Skeletal muscle tissue (tissue), 4 donors: ENCODE data around the gene MGAT4B. TPM values are rescaled to one million over a fixed set of nuclear protein-coding genes. Genes with fewer than 3 reads are reported as not detected.

Experiments
- H3K27ac ChIP-seq: one replicate; pipeline ENCODE4 v1.7.0; 2013; ENCODE audit warnings: mild to moderate bottlenecking, low read depth, low read length, inconsistent platforms
- H3K27me3 ChIP-seq, 3 donors: one replicate each; pipeline ENCODE4 v1.7.0; 2013; ENCODE audit warnings: low read length in 3 of 3; ENCODE audit not compliant: control insufficient read depth in 3 of 3, insufficient read depth in 3 of 3
- H3K36me3 ChIP-seq, 3 donors: one replicate each; pipeline ENCODE4 v1.7.0; 2013; ENCODE audit warnings: low read length in 3 of 3; ENCODE audit not compliant: control insufficient read depth in 3 of 3, insufficient read depth in 3 of 3
- H3K4me1 ChIP-seq, 3 donors: one replicate each; pipeline ENCODE4 v1.7.0; 2013; ENCODE audit warnings: low read length in 3 of 3, mild to moderate bottlenecking in 3 of 3; ENCODE audit not compliant: control insufficient read depth in 3 of 3, insufficient read depth in 3 of 3
- H3K4me3 ChIP-seq, 3 donors: one replicate each; pipeline ENCODE4 v1.7.0; 2013; ENCODE audit warnings: low read length in 3 of 3
- H3K9ac ChIP-seq, 3 donors: one replicate each; pipeline ENCODE4 v1.7.0; 2013; ENCODE audit warnings: low read length in 3 of 3, mild to moderate bottlenecking in 3 of 3, moderate library complexity in 2 of 3, low read depth in 1 of 3
- H3K9me3 ChIP-seq, 3 donors: one replicate each; pipeline ENCODE4 v1.7.0; 2013; ENCODE audit warnings: low read length in 3 of 3; ENCODE audit not compliant: control insufficient read depth in 3 of 3
- total RNA-seq: library from RNA; depleted of rRNA; stranded (reverse); fragments of >200 nt; gene quantifications from one replicate; pipeline ENCODE4 v1.2.3, GENCODE V29; 2014
- donor health status: Osteomylitis.

The MGAT4B gene
- total RNA-seq, 1 donor from 2014 or later = 32.4 TPM

- H3K9me3 ChIP-seq = no peaks in the 10 kb centered on the region
- no peak overlapping the region for H3K27ac ChIP-seq
- no peak overlapping the region for H3K4me3 ChIP-seq
- no peaks in the 10 kb centered on the region for H3K27me3 ChIP-seq
- peak overlapping the region in 2 of 3 donors; percentile 45 to 57 for H3K9ac ChIP-seq
- H3K36me3 ChIP-seq = peaks cover 83 to 85% (median 84%) of the 10 kb centered on the region in 3 donors
- peaks cover 16 to 54% (median 38%) of the 10 kb centered on the region in 3 donors for H3K4me1 ChIP-seq
Observed at GRCh38 chr5:179828756-179829421, 22.2 kb upstream of the MGAT4B start.

- Histone ChIP-seq H3K9me3 (no peaks in the 10 kb centered on the region), H3K27me3 (no peaks in the 10 kb centered on the region), H3K27ac (peak overlapping the region; percentile 46), H3K4me3 (no peak overlapping the region), H3K36me3 (peaks cover 80 to 84% (median 82%) of the 10 kb centered on the region in 3 donors), H3K9ac (peak overlapping the region in 1 of 3 donors; percentile 54), H3K4me1 (peaks cover 27 to 58% (median 44%) of the 10 kb centered on the region in 3 donors)
Observed at GRCh38 chr5:179827680-179828079, 21.0 kb upstream of the MGAT4B start.

GRCh38 chr5:179825655-179826182 lies 19.1 kb upstream of the MGAT4B start:
- peak overlapping the region in 1 of 3 donors; percentile 40 for H3K9ac ChIP-seq
- no peak overlapping the region for H3K4me3 ChIP-seq
- H3K27ac ChIP-seq = no peak overlapping the region
- H3K4me1 ChIP-seq = peaks cover 34 to 58% (median 49%) of the 10 kb centered on the region in 3 donors
- H3K36me3 ChIP-seq = peaks cover 73 to 79% (median 74%) of the 10 kb centered on the region in 3 donors
- no peaks in the 10 kb centered on the region for H3K9me3 ChIP-seq
- no peaks in the 10 kb centered on the region for H3K27me3 ChIP-seq

GRCh38 chr5:179824745-179825112 lies 18.1 kb upstream of the MGAT4B start:
- no peaks in the 10 kb centered on the region for H3K9me3 ChIP-seq
- no peaks in the 10 kb centered on the region for H3K27me3 ChIP-seq
- H3K4me3 ChIP-seq = no peak overlapping the region
- no peak overlapping the region for H3K27ac ChIP-seq
- H3K36me3 ChIP-seq = peaks cover 65 to 72% (median 66%) of the 10 kb centered on the region in 3 donors
- peaks cover 42 to 66% (median 57%) of the 10 kb centered on the region in 3 donors for H3K4me1 ChIP-seq
- peak overlapping the region in 2 of 3 donors; percentile 2 to 45 for H3K9ac ChIP-seq

- no peaks in the 10 kb centered on the region for H3K9me3 ChIP-seq
- peaks cover 47 to 71% (median 62%) of the 10 kb centered on the region in 3 donors for H3K4me1 ChIP-seq
- H3K4me3 ChIP-seq = peak overlapping the region in 2 of 3 donors; percentile 14 to 29
- H3K36me3 ChIP-seq = peaks cover 60 to 67% (median 62%) of the 10 kb centered on the region in 3 donors
- H3K9ac ChIP-seq = peak overlapping the region in 2 of 3 donors; percentile 2 to 57
- peak overlapping the region; percentile 12 for H3K27ac ChIP-seq
- no peaks in the 10 kb centered on the region for H3K27me3 ChIP-seq
Observed at GRCh38 chr5:179823937-179824744, 17.5 kb upstream of the MGAT4B start.

GRCh38 chr5:179822444-179822990 lies 15.9 kb upstream of the MGAT4B start:
- H3K36me3 ChIP-seq = peaks cover 47 to 54% (median 50%) of the 10 kb centered on the region in 3 donors
- no peaks in the 10 kb centered on the region for H3K27me3 ChIP-seq
- H3K4me1 ChIP-seq = peaks cover 58 to 74% (median 64%) of the 10 kb centered on the region in 3 donors
- no peaks in the 10 kb centered on the region for H3K9me3 ChIP-seq
- H3K9ac ChIP-seq = peak overlapping the region; percentile 79 to 100 (median 100)
- H3K4me3 ChIP-seq = peak overlapping the region; percentile 84 to 94 (median 93)
- H3K27ac ChIP-seq = peak overlapping the region; percentile 99

- H3K9ac ChIP-seq = peak overlapping the region; percentile 79 to 100 (median 100)
Observed at GRCh38 chr5:179822059-179822432, 15.4 kb upstream of the MGAT4B start.

GRCh38 chr5:179821298-179822058 lies 14.8 kb upstream of the MGAT4B start:
- peaks cover 61 to 75% (median 69%) of the 10 kb centered on the region in 3 donors for H3K4me1 ChIP-seq
- H3K36me3 ChIP-seq = peaks cover 40 to 46% (median 42%) of the 10 kb centered on the region in 3 donors
- no peaks in the 10 kb centered on the region for H3K9me3 ChIP-seq
- peak overlapping the region; percentile 84 to 94 (median 93) for H3K4me3 ChIP-seq
- no peaks in the 10 kb centered on the region for H3K27me3 ChIP-seq
- peak overlapping the region; percentile 99 for H3K27ac ChIP-seq
- peak overlapping the region; percentile 97 to 100 (median 100) for H3K9ac ChIP-seq

More at GRCh38 chr5:179822059-179822432, 15.4 kb upstream of the MGAT4B start:
- Histone ChIP-seq H3K9me3 (no peaks in the 10 kb centered on the region), H3K27ac (peak overlapping the region; percentile 99), H3K27me3 (no peaks in the 10 kb centered on the region), H3K4me1 (peaks cover 61 to 77% (median 67%) of the 10 kb centered on the region in 3 donors), H3K4me3 (peak overlapping the region; percentile 84 to 94 (median 93)), H3K36me3 (peaks cover 44 to 51% (median 46%) of the 10 kb centered on the region in 3 donors)
